CD4-positive, alpha-beta memory T cell (primary cell): ENCODE data around the gene TYROBP. TPM values are rescaled to one million over a fixed set of nuclear protein-coding genes. Genes with fewer than 3 reads are reported as not detected.

Experiments used
- CTCF ChIA-PET: fragments of 350-600 bp; sonication (Branson Sonifier 250); formaldehyde crosslinking; loops from one replicate; lab custom pipeline; 2021; ENCODE audit warnings: inconsistent platforms; ENCODE audit not compliant: partially characterized antibody; lab: Charles Lee
- POLR2A ChIA-PET: fragments of 350-600 bp; sonication (Branson Sonifier 250); formaldehyde crosslinking; loops from one replicate; lab custom pipeline; 2021; ENCODE audit not compliant: partially characterized antibody; lab: Charles Lee
- DNase-seq, 5 donors: peaks; one replicate each; pipeline versions ENCODE4 v3.0.0 to v3.0.0-alpha.2; 2020 to 2022; ENCODE audit warnings: mixed read lengths in 1 of 5
- H3K27ac ChIP-seq: one replicate; pipeline ENCODE4 v1.7.0; 2013; ENCODE audit warnings: low read depth, low read length
- H3K27me3 ChIP-seq: 2 replicates; pipeline ENCODE4 v1.7.0; 2013; ENCODE audit warnings: mild to moderate bottlenecking, low read length, moderate library complexity; ENCODE audit not compliant: insufficient read depth
- H3K36me3 ChIP-seq: 2 replicates; pipeline ENCODE4 v1.7.0; 2013; ENCODE audit warnings: mild to moderate bottlenecking, low read length, moderate library complexity; ENCODE audit not compliant: insufficient read depth
- H3K4me1 ChIP-seq: 2 replicates; pipeline ENCODE4 v1.7.0; 2013; ENCODE audit warnings: mild to moderate bottlenecking, low read length, moderate library complexity; ENCODE audit not compliant: insufficient read depth
- H3K4me3 ChIP-seq, 2 donors: one replicate each; pipeline ENCODE4 v1.7.0; 2013; ENCODE audit warnings: low read length in 2 of 2, mild to moderate bottlenecking in 1 of 2
- H3K9me3 ChIP-seq, 2 donors: one replicate each; pipeline ENCODE4 v1.7.0; 2013; ENCODE audit warnings: low read length in 2 of 2, control low read depth in 1 of 2; ENCODE audit not compliant: control insufficient read depth in 1 of 2
- H3K27ac Mint-ChIP-seq, 7 donors: one replicate each; pipeline ENCODE4 v1.8.0; 2020 to 2021; ENCODE audit warnings: mixed read lengths in 7 of 7, mild to moderate bottlenecking in 6 of 7, inconsistent platforms in 3 of 7, moderate library complexity in 3 of 7
- H3K27me3 Mint-ChIP-seq, 2 donors: one replicate each; pipeline ENCODE4 v1.8.0; 2020 to 2021; ENCODE audit warnings: mixed read lengths in 2 of 2
- H3K36me3 Mint-ChIP-seq, 2 donors: one replicate each; pipeline ENCODE4 v1.8.0; 2020 to 2021; ENCODE audit warnings: mixed read lengths in 2 of 2, inconsistent platforms in 1 of 2, mild to moderate bottlenecking in 1 of 2
- H3K4me1 Mint-ChIP-seq, 4 donors: one replicate each; pipeline ENCODE4 v1.8.0; 2020 to 2021; ENCODE audit warnings: mixed read lengths in 4 of 4, mild to moderate bottlenecking in 1 of 4
- H3K4me3 Mint-ChIP-seq, 8 donors: one replicate each; pipeline ENCODE4 v1.8.0; 2020 to 2021; ENCODE audit warnings: mixed read lengths in 8 of 8, mild to moderate bottlenecking in 7 of 8, moderate library complexity in 6 of 8, inconsistent platforms in 3 of 8
- H3K9me3 Mint-ChIP-seq, 8 donors: one replicate each; pipeline ENCODE4 v1.8.0; 2020 to 2021; ENCODE audit warnings: mixed read lengths in 8 of 8, mild to moderate bottlenecking in 5 of 8, inconsistent platforms in 3 of 8, moderate library complexity in 1 of 8
- intact Hi-C: fragments of 100-400 bp; cut with micrococcal nuclease; formaldehyde crosslinking; loops from one replicate; pipeline ENCODE4 v1.15.1; 2023
- polyA plus RNA-seq, 2 donors: library from polyadenylated mRNA; unstranded; fragments of 300-500 nt; fragmentation: Illumina TruSeq; gene quantifications; one replicate each; pipeline ENCODE4 v1.2.3, GENCODE V29; 2021
- total RNA-seq, 2 experiments: library from RNA; stranded (reverse); gene quantifications; one replicate each; pipeline ENCODE4 v1.2.3, GENCODE V29; 2021

The TYROBP gene
- total and polyA plus RNA-seq, 4 experiments from 2014 or later = 2.3 to 17.3 (median 7.6) TPM

GRCh38 chr19:35931874-35932202 lies 23.7 kb upstream of the TYROBP start:
- Mint-ChIP-seq H3K4me1 (peaks cover 24 to 59% (median 37%) of the 10 kb centered on the region in 4 donors), H3K27me3 (no peaks in the 10 kb centered on the region), H3K4me3 (peak overlapping the region in 2 of 8 donors; percentile 79 to 85), H3K27ac (peak overlapping the region; percentile 15 to 97 (median 86)), H3K36me3 (peaks cover 0 to 2% of the 10 kb centered on the region in 2 donors), H3K9me3 (peaks cover 0 to 2% (median 0%) of the 10 kb centered on the region in 8 donors)
- no peaks in the 10 kb centered on the region for H3K9me3 ChIP-seq
- H3K4me3 ChIP-seq = no peak overlapping the region
- POLR2A ChIA-PET = interaction anchor here (0.7 to 6.0 kb wide), 14 partner anchors 15 to 190 kb away, joined by 3 to 89 read pairs (median 4); partner anchors contain the start of genes APLP1, HCST, IGFLR1 and LIN37
- peak overlapping the region; percentile 25 for H3K27ac ChIP-seq
- intact Hi-C loops = loop anchor here (1.0 kb wide), 9 partner anchors 27 to 282 kb away; partner anchors contain the start of genes PROSER3, PSENEN, TBCB and U2AF1L4
- CTCF ChIA-PET = interaction anchor here (1.0 to 7.2 kb wide), 8 partner anchors 27 to 239 kb away, joined by 3 to 125 read pairs (median 4); no protein-coding TSS in a partner anchor
- no peaks in the 10 kb centered on the region for H3K36me3 ChIP-seq
- H3K4me1 ChIP-seq = peaks cover 51% of the 10 kb centered on the region
- no peak for DNase-seq
- no peaks in the 10 kb centered on the region for H3K27me3 ChIP-seq

GRCh38 chr19:35931161-35931873 lies 23.2 kb upstream of the TYROBP start:
- H3K9me3 Mint-ChIP-seq = peaks cover 0 to 2% (median 0%) of the 10 kb centered on the region in 8 donors

GRCh38 chr19:35929876-35930275 lies 21.8 kb upstream of the TYROBP start:
- intact Hi-C loops = no loop called here
- Histone ChIP-seq H3K4me3 (peak overlapping the region in 1 of 2 donors; percentile 40), H3K9me3 (no peaks in the 10 kb centered on the region), H3K27ac (peak overlapping the region; percentile 42), H3K4me1 (peaks cover 36% of the 10 kb centered on the region), H3K27me3 (no peaks in the 10 kb centered on the region), H3K36me3 (no peaks in the 10 kb centered on the region)
- H3K4me1 Mint-ChIP-seq = peaks cover 23 to 51% (median 32%) of the 10 kb centered on the region in 4 donors
- peaks cover 0 to 14% (median 7%) of the 10 kb centered on the region in 8 donors for H3K9me3 Mint-ChIP-seq
- POLR2A ChIA-PET = interaction anchor here (0.7 to 6.0 kb wide), 12 partner anchors 23 to 282 kb away, joined by 3 to 89 read pairs (median 6); partner anchors contain the start of genes APLP1, COX6B1, HCST and NFKBID
- peak; percentile 40 to 62 (median 58) for DNase-seq
- peaks cover 0 to 14% of the 10 kb centered on the region in 2 donors for H3K36me3 Mint-ChIP-seq
- H3K4me3 Mint-ChIP-seq = peak overlapping the region; percentile 70 to 86 (median 73)
- peak overlapping the region; percentile 70 to 95 (median 91) for H3K27ac Mint-ChIP-seq
- H3K27me3 Mint-ChIP-seq = no peaks in the 10 kb centered on the region
- CTCF ChIA-PET = interaction anchor here (1.1 to 7.2 kb wide), 5 partner anchors 26 to 237 kb away, joined by 4 to 125 read pairs (median 5); no protein-coding TSS in a partner anchor

More at GRCh38 chr19:35931161-35931873, 23.2 kb upstream of the TYROBP start:
- Mint-ChIP-seq H3K4me3 (peak overlapping the region; percentile 76 to 85 (median 80)), H3K27me3 (no peaks in the 10 kb centered on the region), H3K36me3 (peaks cover 0 to 2% of the 10 kb centered on the region in 2 donors), H3K27ac (peak overlapping the region; percentile 86 to 97 (median 95)), H3K4me1 (peaks cover 27 to 62% (median 38%) of the 10 kb centered on the region in 4 donors)
- DNase-seq = peak; percentile 99 to 100 (median 100)
- Histone ChIP-seq H3K27me3 (no peaks in the 10 kb centered on the region), H3K36me3 (no peaks in the 10 kb centered on the region), H3K4me1 (peaks cover 47% of the 10 kb centered on the region), H3K9me3 (no peaks in the 10 kb centered on the region), H3K27ac (peak overlapping the region; percentile 54), H3K4me3 (peak overlapping the region in 1 of 2 donors; percentile 49)
- intact Hi-C loops = loop anchor here (1.0 kb wide), 9 partner anchors 28 to 283 kb away; partner anchors contain the start of genes PROSER3, PSENEN, TBCB and U2AF1L4
- CTCF ChIA-PET = interaction anchor here (0.7 to 7.2 kb wide), 10 partner anchors 18 to 239 kb away, joined by 3 to 125 read pairs (median 4); partner anchors contain the start of genes APLP1 and TYROBP
- POLR2A ChIA-PET = interaction anchor here (0.6 to 6.0 kb wide), 19 partner anchors 15 to 229 kb away, joined by 3 to 89 read pairs (median 4); partner anchors contain the start of genes APLP1, HCST, IGFLR1 and LIN37

- ChIA-PET POLR2A (interaction anchor here (0.9 to 3.6 kb wide), 3 partner anchors 24 to 38 kb away, joined by 4 to 73 read pairs (median 5); partner anchors contain the start of gene HCST), CTCF (interaction anchor here (2.0 to 7.2 kb wide), 2 partner anchors 25 to 47 kb away, joined by 5 to 125 read pairs; no protein-coding TSS in a partner anchor)
- Histone ChIP-seq H3K4me3 (no peak overlapping the region), H3K27ac (no peak overlapping the region), H3K4me1 (peaks cover 36% of the 10 kb centered on the region), H3K36me3 (no peaks in the 10 kb centered on the region), H3K9me3 (no peaks in the 10 kb centered on the region), H3K27me3 (no peaks in the 10 kb centered on the region)
- peaks cover 0 to 14% of the 10 kb centered on the region in 2 donors for H3K36me3 Mint-ChIP-seq
- H3K9me3 Mint-ChIP-seq = peaks cover 0 to 14% (median 7%) of the 10 kb centered on the region in 8 donors
- H3K4me3 Mint-ChIP-seq = peak overlapping the region in 2 of 8 donors; percentile 8 to 12
- H3K27ac Mint-ChIP-seq = peak overlapping the region in 4 of 7 donors; percentile 42 to 73 (median 64)
- intact Hi-C loops = no loop called here
- peak in 1 of 5 donors; percentile 2 for DNase-seq
- no peaks in the 10 kb centered on the region for H3K27me3 Mint-ChIP-seq
- peaks cover 23 to 47% (median 32%) of the 10 kb centered on the region in 4 donors for H3K4me1 Mint-ChIP-seq
These were observed 20.4 kb upstream of the TYROBP start for GRCh38 chr19:35928507-35928906.

- intact Hi-C loops = no loop called here
- H3K4me1 Mint-ChIP-seq = peaks cover 13 to 32% (median 18%) of the 10 kb centered on the region in 4 donors
- peaks cover 22% of the 10 kb centered on the region for H3K4me1 ChIP-seq
These were observed 17.4 kb upstream of the TYROBP start for GRCh38 chr19:35925501-35925900.

GRCh38 chr19:35921012-35921411 lies 12.9 kb upstream of the TYROBP start:
- peaks cover 0 to 11% of the 10 kb centered on the region in 2 donors for H3K36me3 Mint-ChIP-seq
- H3K9me3 Mint-ChIP-seq = peaks cover 0 to 11% (median 6%) of the 10 kb centered on the region in 8 donors
- H3K4me1 Mint-ChIP-seq = peaks cover 0 to 2% (median 0%) of the 10 kb centered on the region in 4 donors
- ChIA-PET CTCF (interaction anchor here (1.2 kb wide), 1 partner anchor 37 kb away, joined by 3 read pairs; no protein-coding TSS in a partner anchor), POLR2A (interaction anchor here (0.9 kb wide), 1 partner anchor 20 kb away, joined by 5 read pairs; the partner anchor contains the start of gene NFKBID)
- intact Hi-C loops = no loop called here
- no peaks in the 10 kb centered on the region for H3K36me3 ChIP-seq
- H3K4me3 Mint-ChIP-seq = no peak overlapping the region
- no peaks in the 10 kb centered on the region for H3K9me3 ChIP-seq
- no peak overlapping the region for H3K27ac ChIP-seq
- H3K4me3 ChIP-seq = no peak overlapping the region
- no peaks in the 10 kb centered on the region for H3K27me3 ChIP-seq
- no peak for DNase-seq
- H3K4me1 ChIP-seq = no peaks in the 10 kb centered on the region
- no peak overlapping the region for H3K27ac Mint-ChIP-seq
- no peaks in the 10 kb centered on the region for H3K27me3 Mint-ChIP-seq

More at GRCh38 chr19:35925501-35925900, 17.4 kb upstream of the TYROBP start:
- ChIA-PET CTCF (interaction anchor here (0.6 to 1.6 kb wide), 4 partner anchors 8 to 231 kb away, joined by 3 to 4 read pairs (median 3); partner anchors contain the start of gene NFKBID), POLR2A (interaction anchor here (1.2 to 2.4 kb wide), 4 partner anchors 21 to 43 kb away, joined by 3 to 11 read pairs (median 4); partner anchors contain the start of gene NFKBID)
- H3K36me3 Mint-ChIP-seq = peaks cover 0 to 14% of the 10 kb centered on the region in 2 donors
- Histone ChIP-seq H3K27me3 (no peaks in the 10 kb centered on the region), H3K4me3 (no peak overlapping the region), H3K9me3 (no peaks in the 10 kb centered on the region), H3K36me3 (no peaks in the 10 kb centered on the region), H3K27ac (no peak overlapping the region)
- no peaks in the 10 kb centered on the region for H3K27me3 Mint-ChIP-seq
- H3K27ac Mint-ChIP-seq = peak overlapping the region in 1 of 7 donors; percentile 32
- DNase-seq = no peak
- H3K9me3 Mint-ChIP-seq = peaks cover 0 to 14% (median 7%) of the 10 kb centered on the region in 8 donors
- H3K4me3 Mint-ChIP-seq = no peak overlapping the region
